Common myeloid progenitor, CD34-positive (primary cell): ENCODE results near the gene POU4F3.

Experiments
- CTCF ChIA-PET: fragments of 350-600 bp; sonication (Branson Sonifier 250); formaldehyde crosslinking; loops from one replicate; lab custom pipeline; 2021; ENCODE audit warnings: antibody characterized with exemption; lab: Charles Lee
- POLR2A ChIA-PET: fragments of 350-600 bp; sonication (Branson Sonifier 250); formaldehyde crosslinking; loops from one replicate; lab custom pipeline; 2021; ENCODE audit warnings: antibody characterized with exemption; lab: Charles Lee
- DNase-seq, 3 donors: peaks; one replicate each; pipeline versions ENCODE4 v3.0.0 to v3.0.0-alpha.2; 2013
- H3K27ac ChIP-seq, 2 experiments: 1 replicate in 1 of 2; 2 replicates in 1 of 2; pipeline ENCODE4 v1.7.0; 2013; ENCODE audit warnings: inconsistent platforms in 2 of 2, low read length in 2 of 2, mild to moderate bottlenecking in 2 of 2, low read depth in 1 of 2, moderate library complexity in 1 of 2; ENCODE audit not compliant: severe bottlenecking in 2 of 2, insufficient read depth in 1 of 2, poor library complexity in 1 of 2
- H3K27me3 ChIP-seq, 5 experiments: replicated peaks in 2 of 5; 1 replicate in 3 of 5; 2 replicates in 2 of 5; pipeline versions ENCODE4 v1.6.1 to v1.7.0; 2013; ENCODE audit warnings: low read length in 4 of 5, mild to moderate bottlenecking in 2 of 5, moderate library complexity in 2 of 5, inconsistent platforms in 1 of 5; ENCODE audit not compliant: insufficient read depth in 5 of 5, control insufficient read depth in 4 of 5
- H3K36me3 ChIP-seq, 4 experiments: 1 replicate in 2 of 4; 2 replicates in 2 of 4; pipeline versions ENCODE4 v1.6.1 to v1.7.0; 2013; ENCODE audit warnings: low read length in 3 of 4, control low read depth in 1 of 4, mild to moderate bottlenecking in 1 of 4; ENCODE audit not compliant: control insufficient read depth in 4 of 4, insufficient read depth in 4 of 4
- H3K4me1 ChIP-seq, 4 experiments: 1 replicate in 3 of 4; 2 replicates in 1 of 4; pipeline versions ENCODE4 v1.6.1 to v1.7.1; 2013; ENCODE audit warnings: low read length in 3 of 4, mild to moderate bottlenecking in 3 of 4, control low read depth in 1 of 4, inconsistent platforms in 1 of 4, moderate library complexity in 1 of 4; ENCODE audit not compliant: control insufficient read depth in 4 of 4, insufficient read depth in 4 of 4; ENCODE audit errors: control extremely low read depth in 1 of 4
- H3K4me3 ChIP-seq, 7 experiments: 1 replicate in 4 of 7; 2 replicates in 3 of 7; pipeline versions ENCODE4 v1.5.1 to v1.7.0; 2013; ENCODE audit warnings: mild to moderate bottlenecking in 7 of 7, low read length in 6 of 7, moderate library complexity in 6 of 7, inconsistent platforms in 2 of 7, low read depth in 2 of 7, control low read depth in 1 of 7; ENCODE audit not compliant: insufficient read depth in 4 of 7, control insufficient read depth in 1 of 7; ENCODE audit errors: extremely low read depth in 1 of 7
- H3K9me3 ChIP-seq, 5 experiments: 1 replicate in 4 of 5; 2 replicates in 1 of 5; pipeline versions ENCODE4 v1.6.1 to v1.7.1; 2013; ENCODE audit warnings: low read length in 4 of 5, mild to moderate bottlenecking in 2 of 5, inconsistent platforms in 1 of 5, low read depth in 1 of 5, moderate library complexity in 1 of 5; ENCODE audit not compliant: control insufficient read depth in 4 of 5, insufficient read depth in 2 of 5; ENCODE audit errors: control extremely low read depth in 1 of 5
- WGBS: methylation state at CpG from one replicate; pipeline ENCODE4 v1.1.5; 2013; ENCODE audit not compliant: insufficient coverage; 5-methylcytosine and 5-hydroxymethylcytosine counted together

Gene POU4F3

GRCh38 chr5:146380714-146381113, 42.1 kb downstream of the POU4F3 start:
- no peak overlapping the region for H3K27ac ChIP-seq
- ChIA-PET CTCF (no interaction called here), POLR2A (no interaction called here)
- WGBS: 100% methylated on average over 2 of the region's 2 CpGs
- DNase-seq: no peak
- no peaks in the 10 kb centered on the region for H3K4me1 ChIP-seq
- H3K36me3 ChIP-seq: no peaks in the 10 kb centered on the region
- H3K27me3 ChIP-seq: peaks cover 0 to 37% (median 12%) of the 10 kb centered on the region in 5 experiments
- H3K9me3 ChIP-seq: peaks cover 0 to 2% (median 0%) of the 10 kb centered on the region in 5 experiments
- H3K4me3 ChIP-seq: no peak overlapping the region

- no peaks in the 10 kb centered on the region for H3K36me3 ChIP-seq
- ChIA-PET POLR2A (no interaction called here), CTCF (interaction anchor here (1.0 to 1.7 kb wide), 4 partner anchors 14 to 40 kb away, joined by 3 to 5 read pairs (median 3); no protein-coding TSS in a partner anchor)
- no peak for DNase-seq
- no peak overlapping the region for H3K27ac ChIP-seq
- peaks cover 0 to 10% (median 4%) of the 10 kb centered on the region in 5 experiments for H3K27me3 ChIP-seq
- H3K9me3 ChIP-seq: peaks cover 0 to 1% (median 0%) of the 10 kb centered on the region in 5 experiments
- no peak overlapping the region for H3K4me3 ChIP-seq
- WGBS: 92% methylated on average over 2 of the region's 2 CpGs
- H3K4me1 ChIP-seq: no peaks in the 10 kb centered on the region
Observed at GRCh38 chr5:146388386-146388785, 49.7 kb downstream of the POU4F3 start.

- no peaks in the 10 kb centered on the region for H3K4me1 ChIP-seq
- peaks cover 0 to 1% (median 0%) of the 10 kb centered on the region in 5 experiments for H3K9me3 ChIP-seq
- no CpG with 5 or more reads among the region's 2 CpGs for WGBS
- ChIA-PET CTCF (no interaction called here), POLR2A (no interaction called here)
- no peaks in the 10 kb centered on the region for H3K36me3 ChIP-seq
- no peak overlapping the region for H3K27ac ChIP-seq
- peak in 2 of 3 donors; percentile 2 to 8 for DNase-seq
- peaks cover 0 to 14% (median 4%) of the 10 kb centered on the region in 5 experiments for H3K27me3 ChIP-seq
- H3K4me3 ChIP-seq: no peak overlapping the region
Observed at GRCh38 chr5:146390469-146390868, 51.8 kb downstream of the POU4F3 start.
